T47D (cell line): ENCODE measurements around the gene C6orf52.
"Not testable (repeated sequence)": the region's sequence is repeated elsewhere in the genome, so short reads cannot be mapped to it uniquely, and the experiment has no call there.

ENCODE experiments used
- DNase-seq, 2 experiments: peaks; one replicate each; pipeline versions ENCODE4 v3.0.0 to v3.0.0-alpha.2; 2011 to 2012; ENCODE audit warnings: low read depth in 1 of 2, low spot score in 1 of 2
- JUND ChIP-seq: IDR thresholded peaks from 2 replicates; pipeline ENCODE4 v1.6.1; 2012; ENCODE audit warnings: low read depth
- in situ Hi-C: cut with HindIII; loops from 2 replicates; pipeline ENCODE4 v1.10.0; 2016; ENCODE audit warnings: low sequenced_read_pairs, low pct_unique_long_range_greater_than_20kb

Gene C6orf52

DNA sequence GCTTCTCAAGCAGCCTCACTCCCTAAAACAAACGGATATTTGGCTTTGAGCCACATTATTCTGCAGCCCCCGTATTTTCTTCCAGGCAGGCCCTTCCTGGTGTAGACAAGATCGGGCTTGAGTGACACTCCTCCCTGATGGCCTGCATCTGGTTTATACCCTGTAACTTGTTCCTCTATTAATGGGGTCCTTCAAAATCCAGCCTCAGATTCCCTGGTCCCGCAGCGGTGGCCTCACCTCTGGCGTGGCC is 28.1 kb upstream of the C6orf52 start:
- in situ Hi-C loops: no loop called here
- no peak for DNase-seq
- no peak for TF ChIP-seq JUND

DNA sequence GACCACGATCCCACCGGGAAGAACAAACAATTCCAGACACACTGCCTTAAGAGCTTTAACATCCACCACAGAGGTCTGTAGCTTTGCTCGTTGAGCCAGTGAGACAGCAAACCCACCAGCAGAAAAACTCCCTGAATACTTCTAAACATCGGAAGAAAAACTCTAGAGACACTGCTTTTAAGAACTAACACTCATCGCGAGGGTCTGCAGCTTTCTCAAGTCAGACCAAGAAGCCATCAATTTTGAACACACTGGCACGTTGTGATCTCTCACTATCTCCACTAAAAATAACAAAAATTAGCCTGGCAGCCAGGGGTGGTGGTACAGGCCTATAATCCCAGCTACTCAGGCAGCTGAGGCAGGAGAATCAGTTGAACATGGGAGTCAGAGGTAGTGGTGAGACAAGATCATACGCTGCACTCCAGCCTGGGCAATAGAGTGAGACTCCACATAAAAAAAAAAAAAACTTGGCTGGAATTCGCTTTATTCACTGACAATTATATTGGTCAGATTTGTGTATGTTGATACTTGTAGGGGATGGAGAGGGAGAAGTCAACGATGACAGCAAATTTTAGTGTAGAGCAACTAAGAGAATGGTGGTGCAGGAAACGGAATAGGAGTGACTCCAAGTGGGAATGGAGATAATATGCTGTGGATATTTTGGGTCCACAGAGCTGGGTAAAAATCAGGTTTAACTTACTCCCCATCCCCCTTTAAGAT is 27.6 kb upstream of the C6orf52 start:
- no peak for DNase-seq
- in situ Hi-C loops: no loop called here
- no peak for TF ChIP-seq JUND

DNA sequence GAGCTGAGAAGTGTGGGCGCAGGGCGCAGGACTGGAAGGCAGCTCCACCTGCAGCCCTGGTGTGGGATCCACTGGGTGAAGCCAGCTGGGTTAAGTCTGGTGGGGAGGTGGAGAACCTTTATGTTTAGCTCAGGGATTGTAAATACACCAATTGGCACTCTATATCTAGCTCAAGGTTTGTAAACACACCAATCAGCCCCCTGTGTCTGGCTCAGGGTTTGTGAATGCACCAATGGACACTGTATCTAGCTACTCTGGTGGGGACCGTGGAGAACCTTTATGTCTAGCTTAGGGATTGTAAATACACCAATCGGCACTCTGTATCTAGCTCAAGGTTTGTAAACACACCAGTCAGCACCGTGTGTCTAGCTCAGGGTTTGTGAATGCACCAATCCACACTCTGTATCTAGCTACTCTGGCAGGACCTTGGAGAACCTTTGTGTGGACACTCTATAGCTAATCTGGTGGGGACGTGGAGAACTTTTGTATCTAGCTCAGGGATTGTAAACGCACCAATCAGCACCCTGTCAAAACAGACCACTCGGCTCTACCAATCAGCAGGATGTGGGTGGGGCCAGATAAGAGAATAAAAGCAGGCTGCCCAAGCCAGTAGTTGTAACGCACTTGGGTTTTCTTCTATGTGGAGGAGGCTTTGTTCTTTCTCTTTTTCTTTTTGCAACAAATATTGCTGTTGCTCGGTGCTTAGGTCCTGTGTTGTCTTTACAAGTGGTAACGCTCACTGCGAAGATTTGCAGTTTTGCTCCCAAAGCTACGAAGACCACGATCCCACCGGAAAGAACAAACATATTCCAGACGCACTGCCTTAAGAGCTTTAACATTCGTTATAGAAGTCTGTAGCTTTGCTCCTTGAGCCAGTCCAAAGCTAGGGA is 26.8 kb upstream of the C6orf52 start:
- DNase-seq, in situ Hi-C loops: not testable (repeated sequence)

- peak in 1 of 2 experiments; percentile 22 for DNase-seq
- no peak for TF ChIP-seq JUND
- in situ Hi-C loops: no loop called here
Observed at GRCh38 chr6:10720265-10720959, 26.0 kb upstream of the C6orf52 start.

DNA sequence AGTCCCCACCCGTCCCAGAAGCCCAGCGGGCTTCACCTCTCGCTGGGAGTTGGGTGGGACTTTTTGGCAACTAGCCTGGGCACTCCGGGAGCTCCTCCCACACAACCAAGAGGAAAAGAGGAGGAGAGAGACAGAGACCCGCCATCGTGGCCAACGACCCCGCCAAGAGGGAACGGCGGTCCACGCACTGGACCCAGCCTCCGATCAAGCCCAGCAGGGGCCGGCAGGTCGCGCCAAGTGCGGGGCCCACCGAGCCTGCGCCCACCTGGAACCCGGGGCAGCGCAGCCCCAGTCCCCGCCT is 25.5 kb upstream of the C6orf52 start:
- DNase-seq: no peak
- no peak for TF ChIP-seq JUND
- in situ Hi-C loops: no loop called here

DNA sequence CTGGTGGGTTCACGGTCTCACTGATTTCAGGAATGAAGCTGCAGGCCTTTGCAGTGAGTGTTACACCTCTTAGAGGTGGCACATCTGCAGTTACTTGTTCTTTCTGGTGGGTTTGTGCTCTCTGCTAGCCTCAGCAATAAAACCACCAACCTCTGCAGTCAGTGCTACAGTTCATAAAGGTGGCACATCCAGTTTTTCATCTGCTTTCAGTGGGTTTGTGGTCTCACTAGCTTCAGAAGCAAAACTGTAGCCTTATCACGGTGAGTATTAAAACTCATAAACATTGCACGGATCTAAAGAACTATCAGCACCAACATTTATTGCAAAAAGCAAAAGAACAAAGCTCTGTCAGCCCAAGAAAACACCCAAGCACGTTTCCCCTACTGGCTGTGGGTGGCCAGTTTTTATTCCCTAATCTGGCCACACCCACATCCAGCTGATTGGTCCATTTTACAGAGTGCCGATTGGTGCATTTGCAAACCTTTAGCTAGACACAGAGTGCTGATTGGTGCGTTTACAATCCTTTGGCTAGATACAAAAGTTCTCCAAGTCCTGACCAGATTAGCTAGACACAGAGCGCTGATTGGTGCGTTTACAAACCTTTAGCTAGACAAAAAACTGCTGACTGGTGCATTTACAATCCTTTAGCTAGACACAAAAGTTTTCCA is 25.0 kb upstream of the C6orf52 start:
- no peak for TF ChIP-seq JUND
- no peak for DNase-seq

GRCh38 chr6:10713962-10714361 is 19.5 kb upstream of the C6orf52 start:
- TF ChIP-seq JUND: no peak
- no peak for DNase-seq
- in situ Hi-C loops: no loop called here

More for the DNA sequence above, 25.0 kb upstream of the C6orf52 start:
- in situ Hi-C loops: no loop called here

- in situ Hi-C loops: no loop called here
- TF ChIP-seq JUND: no peak
- no peak for DNase-seq
Observed at GRCh38 chr6:10696655-10697054, 2.2 kb upstream of the C6orf52 start.

DNA sequence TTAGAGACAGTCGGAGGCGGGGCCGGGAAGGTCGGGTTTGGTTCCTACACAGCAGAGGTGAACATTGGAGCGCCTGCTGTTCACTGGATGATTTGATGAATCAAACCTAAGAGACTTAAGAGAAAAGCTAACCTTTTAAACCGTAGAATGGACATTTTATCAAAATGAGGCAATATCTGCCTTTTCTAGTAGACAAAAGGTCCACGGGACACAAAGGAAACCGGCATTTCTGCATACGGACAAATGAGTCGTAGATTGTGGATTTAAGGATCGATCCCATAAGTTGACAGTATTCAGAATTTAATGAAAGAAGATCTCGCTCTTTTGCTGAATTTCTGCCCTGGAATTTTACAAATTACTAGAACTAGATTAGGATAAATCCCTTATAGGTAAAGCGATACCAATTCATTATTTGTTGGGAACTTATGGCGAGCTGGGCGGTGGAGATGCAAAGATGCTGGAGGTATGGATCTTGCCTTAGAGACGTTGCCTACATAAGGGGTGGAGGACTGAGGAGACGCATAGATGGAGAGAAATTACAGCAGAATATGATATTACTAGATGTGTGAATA is 756 bp upstream of the C6orf52 start:
- DNase-seq: no peak
- in situ Hi-C loops: no loop called here
- no peak for TF ChIP-seq JUND

- in situ Hi-C loops: no loop called here
- no peak for DNase-seq
- no peak for TF ChIP-seq JUND
Observed at GRCh38 chr6:10692965-10693538, 1.4 kb downstream of the C6orf52 start.

DNA sequence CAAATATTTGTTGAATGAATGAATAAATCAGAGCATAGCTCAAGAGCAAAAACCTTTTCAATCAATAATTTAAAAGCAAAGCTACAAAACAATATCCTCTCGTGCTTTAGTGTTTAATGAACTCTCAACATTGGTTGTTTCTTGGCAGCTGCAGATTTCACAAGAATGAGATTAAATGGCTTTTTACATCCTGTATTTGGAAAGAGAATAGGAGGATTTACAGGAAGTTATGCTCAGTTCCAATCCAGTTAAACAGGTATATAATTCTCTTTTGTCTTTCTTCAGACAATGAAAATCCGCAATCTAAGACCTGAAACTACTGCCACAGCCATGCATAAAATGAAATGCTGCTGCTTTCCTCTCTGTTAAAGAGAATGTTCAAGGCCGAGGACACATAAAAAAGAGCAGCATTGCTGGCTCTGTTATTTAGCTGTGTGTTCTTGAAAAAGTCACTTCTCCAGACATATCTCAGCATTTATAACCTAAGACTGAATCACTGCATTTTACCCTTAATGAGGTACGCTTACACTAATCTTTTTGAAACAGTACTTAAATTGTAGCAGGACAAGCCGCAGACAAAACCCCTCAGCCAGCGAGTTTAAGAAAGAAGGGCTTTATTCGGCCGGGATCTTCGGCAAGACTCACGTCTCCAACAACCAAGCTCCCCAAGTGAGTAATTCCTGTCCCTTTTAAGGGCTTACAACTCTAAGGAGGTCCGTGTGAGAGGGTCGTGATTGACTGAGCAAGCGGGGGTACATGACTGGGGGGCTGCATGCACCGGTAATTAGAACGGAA is 3.6 kb downstream of the C6orf52 start:
- DNase-seq: peak in 1 of 2 experiments; percentile 5
- in situ Hi-C loops: no loop called here
- no peak for TF ChIP-seq JUND
